GM19438 (cell line): ENCODE measurements around the gene CERKL.

Experiments
- ATAC-seq: cut with Tn5 transposase; IDR thresholded peaks from one replicate; pipeline ENCODE4 v1.9.1; 2021; ENCODE audit warnings: low read depth; ENCODE audit not compliant: unreplicated experiment

Gene CERKL

DNA sequence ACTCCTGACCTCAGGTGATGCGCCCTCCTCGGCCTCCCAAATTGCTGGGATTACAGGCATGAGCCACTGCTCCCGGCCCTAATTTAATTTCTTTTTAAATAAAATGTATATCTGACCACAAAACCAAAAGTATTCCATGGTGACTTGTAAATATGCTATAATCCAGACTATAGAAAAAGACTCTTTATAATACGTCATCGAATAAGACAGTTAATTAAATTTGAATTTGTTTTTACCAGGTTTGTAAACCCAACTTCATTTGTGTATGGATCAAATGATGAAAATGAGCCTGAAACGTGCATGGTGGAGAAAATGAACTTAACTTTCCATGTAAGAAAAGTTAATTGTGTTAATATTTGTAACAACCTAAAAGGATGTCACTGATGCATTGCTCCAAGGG lies 129.8 kb downstream of the CERKL start:
- ATAC-seq: no peak

DNA sequence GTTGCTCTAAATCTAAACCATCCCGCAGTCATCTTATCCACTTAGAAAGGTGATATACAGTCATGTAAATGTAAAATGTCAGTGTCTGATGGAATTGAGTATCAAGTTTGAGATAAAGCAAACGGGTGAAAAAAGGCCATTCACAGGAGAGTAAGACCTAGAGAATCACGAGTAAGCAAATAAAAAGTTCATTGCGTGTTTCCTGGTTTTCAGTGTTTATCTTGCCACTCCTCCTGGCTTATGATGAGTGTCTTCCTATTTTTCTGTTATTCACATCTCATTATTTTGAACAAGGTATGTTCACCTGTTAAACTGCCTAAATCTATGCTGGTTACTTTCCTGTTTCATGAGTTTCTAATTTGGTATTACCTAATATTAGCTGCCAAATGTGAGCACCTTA lies 130.9 kb downstream of the CERKL start:
- no peak for ATAC-seq

GRCh38 chr2:181523756-181524155 lies 133.1 kb downstream of the CERKL start:
- no peak for ATAC-seq

DNA sequence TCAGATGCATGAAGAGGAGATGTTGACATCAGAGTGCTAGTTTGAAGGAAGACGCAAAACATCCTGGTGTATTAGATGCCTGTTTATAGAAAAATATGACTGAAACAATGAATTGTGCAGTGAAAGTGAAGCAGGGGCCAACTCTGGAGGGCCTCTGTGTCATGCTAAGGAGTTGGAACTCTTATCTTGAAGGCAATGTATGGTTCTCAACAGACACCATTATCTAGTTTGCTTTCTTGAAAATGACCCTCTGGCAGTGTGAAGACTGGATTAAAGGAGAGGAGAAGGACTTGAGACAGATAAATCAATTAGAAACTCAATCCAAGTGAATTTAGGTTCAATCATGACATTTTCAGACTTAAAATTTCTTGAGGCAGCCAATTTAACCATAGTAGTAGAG lies 136.7 kb downstream of the CERKL start:
- ATAC-seq: no peak

DNA sequence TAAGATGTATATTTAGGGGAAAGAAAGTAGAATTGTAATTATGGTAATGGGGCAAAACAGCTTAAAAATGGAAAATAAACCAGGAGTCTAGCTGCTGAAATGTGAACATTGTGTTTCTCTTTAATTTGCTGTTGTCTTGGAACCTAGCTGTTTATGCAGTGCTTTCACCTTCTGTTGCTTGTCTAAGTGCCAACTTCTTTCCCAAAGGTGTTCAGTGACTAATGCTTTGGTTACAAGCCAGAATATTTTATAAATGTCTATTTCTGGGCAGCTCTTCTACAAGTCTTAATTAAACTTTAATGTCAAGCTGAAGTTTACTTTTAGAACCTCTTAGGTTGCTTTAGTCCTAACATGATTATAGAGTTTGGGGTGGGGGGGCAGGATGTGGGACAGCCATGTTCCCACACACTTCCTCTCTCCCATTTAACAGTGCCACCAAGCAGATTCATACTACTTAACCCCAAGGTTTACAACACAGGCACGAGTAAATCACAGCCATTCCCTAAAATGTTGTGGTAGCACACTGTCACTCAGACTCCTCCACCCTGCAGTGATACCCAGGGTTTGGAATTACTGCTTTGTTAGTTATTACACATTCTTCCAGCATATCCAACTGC lies 139.1 kb downstream of the CERKL start:
- ATAC-seq: no peak

GRCh38 chr2:181516992-181517391 lies 139.9 kb downstream of the CERKL start:
- ATAC-seq: no peak

DNA sequence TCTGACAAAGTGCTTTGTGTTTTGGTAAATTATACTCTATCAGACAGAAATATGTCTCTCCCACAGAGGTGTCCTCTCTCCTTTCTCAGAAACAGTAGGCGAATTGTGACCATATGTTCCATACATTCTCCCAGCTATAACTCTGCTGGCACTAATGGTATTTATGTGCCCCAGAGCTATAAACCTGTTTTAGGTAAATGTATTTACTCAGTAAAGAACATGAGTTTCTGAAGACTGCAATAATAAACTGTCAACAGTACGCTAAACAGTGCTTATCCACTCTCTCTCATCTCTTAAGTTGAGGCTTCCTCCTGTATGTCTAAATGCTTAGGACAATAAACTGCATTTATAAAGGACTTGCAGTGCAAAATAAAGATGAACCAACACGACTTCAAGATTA lies 141.2 kb downstream of the CERKL start:
- no peak for ATAC-seq

DNA sequence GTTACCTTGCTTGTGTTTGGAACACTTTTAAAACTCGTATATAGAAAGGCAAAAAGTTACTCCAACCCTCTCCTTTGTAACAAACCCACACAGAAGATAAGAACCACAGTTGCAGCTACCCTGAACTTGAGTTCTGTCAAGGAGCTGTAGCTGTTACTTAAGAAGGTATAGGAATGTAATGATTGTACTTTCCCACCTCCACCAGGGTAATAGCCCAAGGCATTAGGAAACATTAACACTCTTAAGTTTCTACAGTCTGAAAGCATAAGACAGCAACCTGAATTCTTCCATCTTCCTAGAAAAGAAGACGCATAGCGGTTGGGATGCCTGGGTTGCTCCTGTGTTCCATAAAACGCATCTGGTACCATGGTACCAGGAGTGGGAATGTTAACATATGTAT lies 156.7 kb downstream of the CERKL start:
- ATAC-seq: no peak

DNA sequence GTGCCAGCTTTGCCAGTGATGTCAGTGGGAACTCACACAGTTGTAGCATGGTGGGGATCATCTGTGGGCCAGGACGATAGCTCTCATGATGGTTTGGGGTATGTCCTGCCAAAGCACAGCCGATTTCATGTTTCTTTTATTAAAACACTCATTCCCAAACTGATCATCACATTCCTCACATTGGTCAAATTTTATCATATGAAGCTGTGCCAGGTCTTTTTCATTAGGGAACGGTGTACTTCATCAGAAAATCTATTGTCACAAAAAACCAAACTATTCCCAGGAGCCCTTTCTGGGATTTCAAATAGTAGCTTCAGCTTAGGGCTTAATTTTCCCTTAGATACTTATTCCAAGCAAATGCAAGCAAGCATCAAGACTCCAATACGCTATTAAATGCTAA lies 157.7 kb downstream of the CERKL start:
- no peak for ATAC-seq
